ENCODE results near the gene RAC3. TPM values are rescaled to one million over a fixed set of nuclear protein-coding genes. Genes with fewer than 3 reads are reported as not detected.

RAC3 gene
- total and polyA plus RNA-seq, 2 experiments from 2014 or later: 9.9 to 73.7 TPM

DNA sequence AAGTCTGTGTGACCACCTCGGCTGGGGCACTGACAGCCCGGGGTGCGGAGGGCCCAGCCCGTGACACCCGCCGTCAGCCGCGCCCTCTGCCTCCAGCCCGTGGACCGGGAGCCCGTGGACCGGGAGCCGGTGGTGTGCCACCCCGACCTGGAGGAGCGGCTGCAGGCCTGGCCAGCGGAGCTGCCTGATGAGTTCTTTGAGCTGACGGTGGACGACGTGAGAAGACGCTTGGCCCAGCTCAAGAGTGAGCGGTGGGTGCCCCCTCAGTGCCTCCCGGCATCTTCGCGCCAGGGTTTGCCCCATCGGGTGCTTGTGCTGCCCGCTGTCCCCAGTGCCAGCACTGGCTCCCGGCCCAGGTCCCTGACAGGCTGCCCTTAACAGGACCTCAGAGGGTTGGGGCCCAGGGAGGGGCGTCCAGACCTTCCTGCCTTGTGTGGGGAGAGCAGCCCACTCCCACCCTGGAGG lies 22.5 kb upstream of the RAC3 start:
- Histone ChIP-seq H3K4me1 (ENCODE audit: low read depth) (peaks cover 18% of the 10 kb centered on the region), H3K9me3 (ENCODE audit: low read depth) (no peaks in the 10 kb centered on the region), H3K4me3 (no peak overlapping the region), H3K36me3 (no peaks in the 10 kb centered on the region), H3K27ac (no peak overlapping the region), H3K27me3 (no peaks in the 10 kb centered on the region)
- TF ChIP-seq, protein P1, sequence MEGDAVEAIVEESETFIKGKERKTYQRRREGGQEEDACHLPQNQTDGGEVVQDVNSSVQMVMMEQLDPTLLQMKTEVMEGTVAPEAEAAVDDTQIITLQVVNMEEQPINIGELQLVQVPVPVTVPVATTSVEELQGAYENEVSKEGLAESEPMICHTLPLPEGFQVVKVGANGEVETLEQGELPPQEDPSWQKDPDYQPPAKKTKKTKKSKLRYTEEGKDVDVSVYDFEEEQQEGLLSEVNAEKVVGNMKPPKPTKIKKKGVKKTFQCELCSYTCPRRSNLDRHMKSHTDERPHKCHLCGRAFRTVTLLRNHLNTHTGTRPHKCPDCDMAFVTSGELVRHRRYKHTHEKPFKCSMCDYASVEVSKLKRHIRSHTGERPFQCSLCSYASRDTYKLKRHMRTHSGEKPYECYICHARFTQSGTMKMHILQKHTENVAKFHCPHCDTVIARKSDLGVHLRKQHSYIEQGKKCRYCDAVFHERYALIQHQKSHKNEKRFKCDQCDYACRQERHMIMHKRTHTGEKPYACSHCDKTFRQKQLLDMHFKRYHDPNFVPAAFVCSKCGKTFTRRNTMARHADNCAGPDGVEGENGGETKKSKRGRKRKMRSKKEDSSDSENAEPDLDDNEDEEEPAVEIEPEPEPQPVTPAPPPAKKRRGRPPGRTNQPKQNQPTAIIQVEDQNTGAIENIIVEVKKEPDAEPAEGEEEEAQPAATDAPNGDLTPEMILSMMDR (IDR thresholded peaks at IDR 0.05; ENCODE audit: low read depth, low read length): no peak
- no peak for DNase-seq (ENCODE audit: low read depth in 1 of 2, low spot score in 1 of 2)

- H3K27ac ChIP-seq: no peak overlapping the region
- TF ChIP-seq, protein P1 (IDR thresholded peaks at IDR 0.05; ENCODE audit: low read depth, low read length): no peak
- H3K4me1 ChIP-seq (ENCODE audit: low read depth): peaks cover 18% of the 10 kb centered on the region
- no peak for DNase-seq (ENCODE audit: low read depth in 1 of 2, low spot score in 1 of 2)
- no peaks in the 10 kb centered on the region for H3K36me3 ChIP-seq
- no peaks in the 10 kb centered on the region for H3K27me3 ChIP-seq
- H3K4me3 ChIP-seq: no peak overlapping the region
- H3K9me3 ChIP-seq (ENCODE audit: low read depth): no peaks in the 10 kb centered on the region
Measured at GRCh38 chr17:82009413-82009812, 22.1 kb upstream of the RAC3 start.

GRCh38 chr17:82010575-82011525 lies 20.6 kb upstream of the RAC3 start:
- Histone ChIP-seq H3K9me3 (ENCODE audit: low read depth) (no peaks in the 10 kb centered on the region), H3K4me3 (no peak overlapping the region), H3K4me1 (ENCODE audit: low read depth) (peaks cover 18% of the 10 kb centered on the region), H3K27ac (no peak overlapping the region), H3K36me3 (no peaks in the 10 kb centered on the region), H3K27me3 (no peaks in the 10 kb centered on the region)
- DNase-seq (ENCODE audit: low read depth in 1 of 2, low spot score in 1 of 2): no peak
- TF ChIP-seq, protein P1 (IDR thresholded peaks at IDR 0.05; ENCODE audit: low read depth, low read length): no peak

- peak overlapping the region; percentile 89 for H3K27ac ChIP-seq
- H3K36me3 ChIP-seq: no peaks in the 10 kb centered on the region
- H3K27me3 ChIP-seq: no peaks in the 10 kb centered on the region
- no peak overlapping the region for H3K4me3 ChIP-seq
- H3K9me3 ChIP-seq (ENCODE audit: low read depth): no peaks in the 10 kb centered on the region
- TF ChIP-seq, protein P1 (IDR thresholded peaks at IDR 0.05; ENCODE audit: low read depth, low read length): no peak
- no peak for DNase-seq (ENCODE audit: low read depth in 1 of 2, low spot score in 1 of 2)
- H3K4me1 ChIP-seq (ENCODE audit: low read depth): peaks cover 18% of the 10 kb centered on the region
Measured at GRCh38 chr17:82011617-82012187, 19.8 kb upstream of the RAC3 start.

- Histone ChIP-seq H3K4me3 (no peak overlapping the region), H3K27me3 (no peaks in the 10 kb centered on the region), H3K9me3 (ENCODE audit: low read depth) (no peaks in the 10 kb centered on the region), H3K4me1 (ENCODE audit: low read depth) (peaks cover 18% of the 10 kb centered on the region), H3K36me3 (no peaks in the 10 kb centered on the region), H3K27ac (peak overlapping the region; percentile 89)
- no peak for DNase-seq (ENCODE audit: low read depth in 1 of 2, low spot score in 1 of 2)
- TF ChIP-seq, protein P1 (IDR thresholded peaks at IDR 0.05; ENCODE audit: low read depth, low read length): no peak
Measured at GRCh38 chr17:82012261-82012639, 19.2 kb upstream of the RAC3 start.
